ENCODE measurements around the gene ERC2. TPM values are rescaled to one million over a fixed set of nuclear protein-coding genes. Genes with fewer than 3 reads are reported as not detected.

The ERC2 gene
- total and polyA plus RNA-seq, 2 of the 13 experiments (the other 11 are each of a cell fraction or from before 2014, with no cell fraction given), result 0.16 to 0.22 TPM

DNA sequence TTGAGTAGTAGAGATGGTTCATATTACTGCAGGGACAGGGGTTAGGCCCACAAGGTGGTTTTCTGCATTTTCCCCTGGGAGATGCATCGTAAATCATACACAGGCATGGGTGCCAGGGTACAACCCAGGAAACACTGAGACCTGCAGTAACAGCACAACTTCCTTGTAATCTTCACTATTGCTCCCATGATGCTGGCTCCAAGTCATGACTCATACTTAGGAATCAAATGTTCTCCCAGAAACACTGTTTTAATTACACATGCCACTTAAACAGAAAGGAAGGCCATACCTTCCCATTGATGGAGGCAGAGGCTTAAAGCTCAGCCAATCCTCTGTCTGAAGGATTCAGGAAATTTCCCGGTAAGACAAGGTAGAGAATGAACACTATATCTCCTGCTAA, 106.5 kb downstream of the ERC2 start:
- H2AFZ ChIP-seq (ENCODE audit: low read length), result no peak overlapping the region
- H3K27me3 ChIP-seq (ENCODE audit: control insufficient read depth in 1 of 2, insufficient read depth in 2 of 2, low read length in 2 of 2), result no peaks in the 10 kb centered on the region
- TF ChIP-seq, protein P1, sequence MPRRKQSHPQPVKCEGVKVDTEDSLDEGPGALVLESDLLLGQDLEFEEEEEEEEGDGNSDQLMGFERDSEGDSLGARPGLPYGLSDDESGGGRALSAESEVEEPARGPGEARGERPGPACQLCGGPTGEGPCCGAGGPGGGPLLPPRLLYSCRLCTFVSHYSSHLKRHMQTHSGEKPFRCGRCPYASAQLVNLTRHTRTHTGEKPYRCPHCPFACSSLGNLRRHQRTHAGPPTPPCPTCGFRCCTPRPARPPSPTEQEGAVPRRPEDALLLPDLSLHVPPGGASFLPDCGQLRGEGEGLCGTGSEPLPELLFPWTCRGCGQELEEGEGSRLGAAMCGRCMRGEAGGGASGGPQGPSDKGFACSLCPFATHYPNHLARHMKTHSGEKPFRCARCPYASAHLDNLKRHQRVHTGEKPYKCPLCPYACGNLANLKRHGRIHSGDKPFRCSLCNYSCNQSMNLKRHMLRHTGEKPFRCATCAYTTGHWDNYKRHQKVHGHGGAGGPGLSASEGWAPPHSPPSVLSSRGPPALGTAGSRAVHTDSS (CRISPR knock-in tag; conservative IDR thresholded peaks at IDR 0.05), result no peak
- no peak for TF ChIP-seq ATRX (CRISPR knock-in tag; IDR thresholded peaks at IDR 0.05; ENCODE audit: borderline replicate concordance)
- TF ChIP-seq PAF1 (CRISPR knock-in tag; IDR thresholded peaks at IDR 0.05), result no peak
- TF ChIP-seq POGZ (CRISPR knock-in tag; IDR thresholded peaks at IDR 0.05), result no peak
- no peak for TF ChIP-seq FLYWCH1 (CRISPR knock-in tag; IDR thresholded peaks at IDR 0.05)
- no peak for TF ChIP-seq FOXO1 (CRISPR knock-in tag; IDR thresholded peaks at IDR 0.05)
- TF ChIP-seq, protein P2, sequence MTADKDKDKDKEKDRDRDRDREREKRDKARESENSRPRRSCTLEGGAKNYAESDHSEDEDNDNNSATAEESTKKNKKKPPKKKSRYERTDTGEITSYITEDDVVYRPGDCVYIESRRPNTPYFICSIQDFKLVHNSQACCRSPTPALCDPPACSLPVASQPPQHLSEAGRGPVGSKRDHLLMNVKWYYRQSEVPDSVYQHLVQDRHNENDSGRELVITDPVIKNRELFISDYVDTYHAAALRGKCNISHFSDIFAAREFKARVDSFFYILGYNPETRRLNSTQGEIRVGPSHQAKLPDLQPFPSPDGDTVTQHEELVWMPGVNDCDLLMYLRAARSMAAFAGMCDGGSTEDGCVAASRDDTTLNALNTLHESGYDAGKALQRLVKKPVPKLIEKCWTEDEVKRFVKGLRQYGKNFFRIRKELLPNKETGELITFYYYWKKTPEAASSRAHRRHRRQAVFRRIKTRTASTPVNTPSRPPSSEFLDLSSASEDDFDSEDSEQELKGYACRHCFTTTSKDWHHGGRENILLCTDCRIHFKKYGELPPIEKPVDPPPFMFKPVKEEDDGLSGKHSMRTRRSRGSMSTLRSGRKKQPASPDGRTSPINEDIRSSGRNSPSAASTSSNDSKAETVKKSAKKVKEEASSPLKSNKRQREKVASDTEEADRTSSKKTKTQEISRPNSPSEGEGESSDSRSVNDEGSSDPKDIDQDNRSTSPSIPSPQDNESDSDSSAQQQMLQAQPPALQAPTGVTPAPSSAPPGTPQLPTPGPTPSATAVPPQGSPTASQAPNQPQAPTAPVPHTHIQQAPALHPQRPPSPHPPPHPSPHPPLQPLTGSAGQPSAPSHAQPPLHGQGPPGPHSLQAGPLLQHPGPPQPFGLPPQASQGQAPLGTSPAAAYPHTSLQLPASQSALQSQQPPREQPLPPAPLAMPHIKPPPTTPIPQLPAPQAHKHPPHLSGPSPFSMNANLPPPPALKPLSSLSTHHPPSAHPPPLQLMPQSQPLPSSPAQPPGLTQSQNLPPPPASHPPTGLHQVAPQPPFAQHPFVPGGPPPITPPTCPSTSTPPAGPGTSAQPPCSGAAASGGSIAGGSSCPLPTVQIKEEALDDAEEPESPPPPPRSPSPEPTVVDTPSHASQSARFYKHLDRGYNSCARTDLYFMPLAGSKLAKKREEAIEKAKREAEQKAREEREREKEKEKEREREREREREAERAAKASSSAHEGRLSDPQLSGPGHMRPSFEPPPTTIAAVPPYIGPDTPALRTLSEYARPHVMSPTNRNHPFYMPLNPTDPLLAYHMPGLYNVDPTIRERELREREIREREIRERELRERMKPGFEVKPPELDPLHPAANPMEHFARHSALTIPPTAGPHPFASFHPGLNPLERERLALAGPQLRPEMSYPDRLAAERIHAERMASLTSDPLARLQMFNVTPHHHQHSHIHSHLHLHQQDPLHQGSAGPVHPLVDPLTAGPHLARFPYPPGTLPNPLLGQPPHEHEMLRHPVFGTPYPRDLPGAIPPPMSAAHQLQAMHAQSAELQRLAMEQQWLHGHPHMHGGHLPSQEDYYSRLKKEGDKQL (CRISPR knock-in tag; IDR thresholded peaks at IDR 0.05; ENCODE audit: low read depth), result no peak
- TF ChIP-seq ZFP1 (CRISPR knock-in tag; IDR thresholded peaks at IDR 0.05), result no peak
- TF ChIP-seq MTA3 (CRISPR knock-in tag; IDR thresholded peaks at IDR 0.05), result no peak
- no peak for TF ChIP-seq TSC22D2 (CRISPR knock-in tag; IDR thresholded peaks at IDR 0.05; ENCODE audit: borderline replicate concordance)
- no peak for TF ChIP-seq PRMT3 (CRISPR knock-in tag; IDR thresholded peaks at IDR 0.05; ENCODE audit: borderline replicate concordance, low read depth)
- TF ChIP-seq HOXA3 (CRISPR knock-in tag; IDR thresholded peaks at IDR 0.05), result no peak
- H3K4me1 ChIP-seq (ENCODE audit: insufficient read depth, low read length), result no peaks in the 10 kb centered on the region
- CTCF ChIA-PET (ENCODE audit: low intra/inter-chr PET ratio, low total read pairs), result no interaction called here
- WGBS (ENCODE audit: low lambda C conversion rate), result 0% methylated on average over 1 of the region's 2 CpGs
- H3K9ac ChIP-seq (ENCODE audit: insufficient read depth, low read depth, low read length), result no peak overlapping the region
- no peaks in the 10 kb centered on the region for H3K36me3 ChIP-seq (replicated peaks in 1 of 2; ENCODE audit: control insufficient read depth in 1 of 2, insufficient read depth in 2 of 2, low read length in 2 of 2)
- intact Hi-C loops (cut with micrococcal nuclease; ENCODE audit: unreplicated experiment), result no loop called here
- ATAC-seq (no peak), DNase-seq (ENCODE audit: low spot score) (no peak), FAIRE-seq (no peak)
- no peak overlapping the region for H3K27ac ChIP-seq (ENCODE audit: extremely low read length, insufficient read depth, low read length)
- in situ Hi-C loops (cut with HindIII; ENCODE audit: extremely low pct_ligation_motif_present, low pct_unique_long_range_greater_than_20kb), result no loop called here
- no peak overlapping the region for H3K4me2 ChIP-seq (ENCODE audit: low read depth, low read length)
- no peaks in the 10 kb centered on the region for H4K20me1 ChIP-seq (ENCODE audit: insufficient read depth, low read length)
- no peaks in the 10 kb centered on the region for H3K79me2 ChIP-seq (ENCODE audit: insufficient read depth, low read length)
- BruUV-seq (replicated peaks), result no TSS peak
- POLR2A ChIA-PET, result no interaction called here
- no peak overlapping the region for H3K4me3 ChIP-seq (replicated peaks in 1 of 3; ENCODE audit: insufficient read depth in 1 of 3, low read depth in 2 of 3, low read length in 3 of 3)
- H3K9me3 ChIP-seq (ENCODE audit: low read length), result no peaks in the 10 kb centered on the region
